Gastrocnemius medialis (tissue), 4 donors: ENCODE results near the gene NDOR1. TPM values are rescaled to one million over a fixed set of nuclear protein-coding genes. Genes with fewer than 3 reads are reported as not detected.
A peak's percentile ranks its signal among the peaks of the same experiment; 100 is the strongest.

Experiments used
- ATAC-seq, 2 donors: fragments of 150-250 bp; one replicate each; pipeline ENCODE4 v1.9.1; 2016
- DNase-seq, 2 donors: peaks; one replicate each; pipeline ENCODE4 v3.0.0-alpha.2; 2019
- H3K27ac ChIP-seq, 4 donors: fragments of 200-600 bp; sonication (generic); 1 replicate in 1 of 4; 2 replicates in 3 of 4; pipeline ENCODE4 v1.5.1; 2016 to 2018; ENCODE audit warnings: mild to moderate bottlenecking in 2 of 4, moderate library complexity in 1 of 4
- H3K27me3 ChIP-seq, 3 donors: fragments of 200-600 bp; sonication (generic) in 2 of 3; 1 replicate in 1 of 3; 2 replicates in 2 of 3; pipeline versions ENCODE4 v1.5.1 to v1.6.0; 2016 to 2019; ENCODE audit warnings: mild to moderate bottlenecking in 1 of 3, moderate library complexity in 1 of 3
- H3K36me3 ChIP-seq, 2 donors: fragments of 200-600 bp; sonication (generic) in 1 of 2; one replicate each; pipeline ENCODE4 v1.5.1; 2017 to 2018
- H3K4me1 ChIP-seq, 2 donors: fragments of 200-600 bp; sonication (generic) in 1 of 2; one replicate each; pipeline ENCODE4 v1.5.1; 2016 to 2017; ENCODE audit warnings: mild to moderate bottlenecking in 2 of 2
- H3K4me3 ChIP-seq, 4 donors: fragments of 200-600 bp; sonication (generic) in 3 of 4; 1 replicate in 1 of 4; 2 replicates in 3 of 4; pipeline ENCODE4 v1.5.1; 2016 to 2019; ENCODE audit warnings: mild to moderate bottlenecking in 2 of 4
- H3K9me3 ChIP-seq, 3 donors: fragments of 200-600 bp; sonication (generic) in 2 of 3; 1 replicate in 1 of 3; 2 replicates in 2 of 3; pipeline ENCODE4 v1.5.1; 2016 to 2019
- CTCF ChIP-seq, 5 experiments: fragments of 450-650 bp in 3 of 5; fragments of 200-600 bp in 2 of 5; sonication (generic) in 2 of 5; IDR thresholded peaks in 4 of 5; conservative IDR thresholded peaks in 1 of 5; 1 replicate in 4 of 5; 2 replicates in 1 of 5; pipeline ENCODE4 v1.5.1; 2016 to 2019; ENCODE audit warnings: antibody characterized with exemption in 5 of 5, mild to moderate bottlenecking in 3 of 5, moderate library complexity in 3 of 5
- POLR2A ChIP-seq, 2 donors: fragments of 450-650 bp; IDR thresholded peaks; one replicate each; pipeline ENCODE4 v1.6.1; 2017; ENCODE audit warnings: antibody characterized with exemption in 2 of 2, mild to moderate bottlenecking in 2 of 2, moderate library complexity in 2 of 2
- in situ Hi-C, 4 donors: fragments of 200-750 bp; cut with MboI; loops; one replicate each; pipeline versions ENCODE4 v1.15.0 to v1.8.0; 2017; ENCODE audit warnings: low sequenced_read_pairs in 4 of 4
- intact Hi-C: fragments of 100-400 bp; cut with DNase I; formaldehyde crosslinking; loops from one replicate; pipeline ENCODE4 v1.15.1; 2023; ENCODE audit warnings: low total_unique reads
- total RNA-seq, 4 donors: library from RNA; depleted of rRNA; stranded (reverse); fragments of >200 nt; gene quantifications; one replicate each; pipeline versions ENCODE4 v1.1.0 to v1.2.3, GENCODE V29; 2016

NDOR1 gene
- total RNA-seq, 4 donors from 2014 or later = 2.4 to 5.0 (median 4.1) TPM

DNA sequence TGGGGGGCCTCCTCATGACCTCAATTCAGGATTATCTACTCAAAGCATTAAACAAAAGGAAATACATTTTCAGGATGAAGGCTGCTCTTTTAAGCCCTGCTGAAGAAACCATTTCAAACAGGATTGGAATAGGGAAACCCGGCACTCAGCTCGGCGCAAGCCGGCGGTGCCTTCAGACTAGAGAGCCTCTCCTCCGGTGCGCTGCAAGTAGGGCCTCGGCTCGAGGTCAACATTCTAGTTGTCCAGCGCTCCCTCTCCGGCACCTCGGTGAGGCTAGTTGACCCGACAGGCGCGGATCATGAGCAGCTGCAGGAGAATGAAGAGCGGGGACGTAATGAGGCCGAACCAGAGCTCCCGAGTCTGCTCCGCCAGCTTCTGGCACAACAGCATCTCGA lies 772 bp upstream of the NDOR1 start:
- intact Hi-C loops (loop anchor here (1.0 to 5.0 kb wide), 2 partner anchors 16 to 38 kb away; partner anchors contain the start of genes ANAPC2, SSNA1 and TUBB4B), in situ Hi-C loops (no loop called here)
- no peak for ATAC-seq
- Histone ChIP-seq H3K4me1 (peaks cover 51 to 54% of the 10 kb centered on the region in 2 donors), H3K27ac (peak overlapping the region; percentile 65 to 90 (median 78)), H3K4me3 (peak overlapping the region; percentile 75 to 97 (median 90)), H3K36me3 (no peaks in the 10 kb centered on the region), H3K27me3 (no peaks in the 10 kb centered on the region), H3K9me3 (no peaks in the 10 kb centered on the region)
- DNase-seq = no peak
- TF ChIP-seq POLR2A (IDR thresholded peaks at IDR 0.05) = no peak
- TF ChIP-seq CTCF (IDR thresholded peaks at IDR 0.05 in 4 of 5, conservative IDR thresholded peaks at IDR 0.05 in 1 of 5) = no peak

- TF ChIP-seq POLR2A (IDR thresholded peaks at IDR 0.05) (no peak), CTCF (IDR thresholded peaks at IDR 0.05 in 4 of 5, conservative IDR thresholded peaks at IDR 0.05 in 1 of 5) (no peak)
- DNase-seq (no peak), ATAC-seq (no peak)
- Histone ChIP-seq H3K4me1 (peaks cover 43 to 46% of the 10 kb centered on the region in 2 donors), H3K36me3 (no peaks in the 10 kb centered on the region), H3K27ac (no peak overlapping the region), H3K9me3 (no peaks in the 10 kb centered on the region), H3K27me3 (no peaks in the 10 kb centered on the region), H3K4me3 (peak overlapping the region; percentile 75 to 97 (median 90))
- intact Hi-C loops = no loop called here
- in situ Hi-C loops = no loop called here
Observed at GRCh38 chr9:137206602-137207001, 1.1 kb downstream of the NDOR1 start.

DNA sequence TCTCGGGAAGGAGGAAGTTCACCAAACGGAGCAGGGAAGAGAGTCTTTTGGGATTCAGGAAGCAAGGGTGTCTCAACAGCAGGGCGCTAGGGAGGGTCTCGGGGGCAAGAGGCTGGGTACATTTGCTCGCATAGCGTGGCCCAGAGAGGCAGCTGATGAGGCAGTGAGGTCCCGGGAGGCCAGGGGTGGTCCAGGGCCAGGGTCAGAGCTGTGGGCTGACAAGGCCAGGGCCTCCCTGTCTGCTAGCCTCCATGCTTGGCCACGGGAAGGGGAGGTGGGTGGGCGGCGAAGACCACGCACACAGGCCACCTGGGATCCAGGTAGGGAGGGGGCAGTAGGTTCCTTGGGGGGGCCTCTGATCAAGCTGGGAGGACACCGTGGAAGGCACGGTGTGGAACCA lies 6.0 kb downstream of the NDOR1 start:
- DNase-seq (no peak), ATAC-seq (no peak)
- Histone ChIP-seq H3K27me3 (no peaks in the 10 kb centered on the region), H3K36me3 (no peaks in the 10 kb centered on the region), H3K9me3 (no peaks in the 10 kb centered on the region), H3K27ac (no peak overlapping the region), H3K4me3 (no peak overlapping the region), H3K4me1 (peaks cover 4 to 5% of the 10 kb centered on the region in 2 donors)
- intact Hi-C loops (no loop called here), in situ Hi-C loops (loop anchor here in 1 of 4 donors (10.0 kb wide), 1 partner anchor 87 kb away; no protein-coding TSS in a partner anchor)
- TF ChIP-seq POLR2A (IDR thresholded peaks at IDR 0.05) = no peak
- no peak for TF ChIP-seq CTCF (IDR thresholded peaks at IDR 0.05 in 4 of 5, conservative IDR thresholded peaks at IDR 0.05 in 1 of 5)

DNA sequence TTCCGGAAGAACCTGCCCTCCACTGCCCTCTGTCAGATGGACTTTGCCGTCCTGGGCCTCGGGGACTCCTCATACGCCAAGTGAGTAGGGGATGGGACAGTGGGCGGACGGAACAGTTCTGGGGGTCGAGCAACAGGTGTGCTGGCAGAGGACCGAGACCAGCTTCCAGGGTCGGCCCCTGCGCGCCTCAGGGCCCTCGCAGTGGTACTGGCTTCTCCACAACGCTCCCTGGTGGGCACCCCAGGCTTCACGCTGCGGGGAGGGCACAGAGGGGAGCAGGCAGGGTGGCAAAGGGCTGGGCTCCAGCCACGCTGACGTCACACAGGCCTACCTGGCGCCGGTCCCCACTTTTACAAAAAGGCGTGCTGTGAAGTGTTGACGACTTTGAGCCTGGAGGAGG lies 7.0 kb downstream of the NDOR1 start:
- H3K27ac ChIP-seq = no peak overlapping the region
- H3K36me3 ChIP-seq = no peaks in the 10 kb centered on the region
- in situ Hi-C loops = loop anchor here in 1 of 4 donors (10.0 kb wide), 1 partner anchor 88 kb away; no protein-coding TSS in a partner anchor
- DNase-seq (no peak), ATAC-seq (no peak)
- TF ChIP-seq POLR2A (IDR thresholded peaks at IDR 0.05) (no peak), CTCF (IDR thresholded peaks at IDR 0.05 in 4 of 5, conservative IDR thresholded peaks at IDR 0.05 in 1 of 5) (no peak)
- H3K27me3 ChIP-seq = no peaks in the 10 kb centered on the region
- peaks cover 6 to 7% of the 10 kb centered on the region in 2 donors for H3K4me1 ChIP-seq
- intact Hi-C loops = no loop called here
- H3K9me3 ChIP-seq = no peaks in the 10 kb centered on the region
- no peak overlapping the region for H3K4me3 ChIP-seq
